SK-N-SH treated with all-trans-retinoic acid at 6 μM for 48 hours (cell line): ENCODE results near the gene CENPO.

Experiments
- PATZ1 ChIP-seq: fragments of 250-450 bp; sonication (Bioruptor Pico); IDR thresholded peaks from 2 replicates; pipeline ENCODE4 v1.8.0; 2020; ENCODE audit warnings: mild to moderate bottlenecking, moderate library complexity, borderline replicate concordance
- PPARA ChIP-seq: fragments of 250-450 bp; sonication (Bioruptor Pico); IDR thresholded peaks from 2 replicates; pipeline ENCODE4 v1.5.0; 2020; ENCODE audit warnings: mild to moderate bottlenecking, borderline replicate concordance
- RARB ChIP-seq: fragments of 250-450 bp; sonication (Bioruptor Pico); IDR thresholded peaks from 2 replicates; pipeline ENCODE4 v1.8.0; 2021; ENCODE audit warnings: mild to moderate bottlenecking, moderate library complexity
- ZFP30 ChIP-seq: fragments of 450-650 bp; formaldehyde crosslinking; IDR thresholded peaks from 2 replicates; pipeline ENCODE4 v1.5.0; 2022; ENCODE audit warnings: mild to moderate bottlenecking, moderate library complexity
- ZNF8 ChIP-seq: fragments of 450-650 bp; formaldehyde crosslinking; IDR thresholded peaks from 2 replicates; pipeline ENCODE4 v1.5.0; 2020; ENCODE audit warnings: mild to moderate bottlenecking, moderate library complexity
- TF ChIP-seq, protein P1 (sequence below): fragments of 250-450 bp; sonication (Bioruptor Pico); IDR thresholded peaks from 2 replicates; pipeline ENCODE4 v1.5.0; 2020; ENCODE audit warnings: mild to moderate bottlenecking, moderate library complexity
- TF ChIP-seq, protein P2 (sequence below): fragments of 250-450 bp; sonication (Bioruptor Pico); IDR thresholded peaks from 2 replicates; pipeline ENCODE4 v1.5.1; 2021; ENCODE audit warnings: mild to moderate bottlenecking, moderate library complexity

DNA sequence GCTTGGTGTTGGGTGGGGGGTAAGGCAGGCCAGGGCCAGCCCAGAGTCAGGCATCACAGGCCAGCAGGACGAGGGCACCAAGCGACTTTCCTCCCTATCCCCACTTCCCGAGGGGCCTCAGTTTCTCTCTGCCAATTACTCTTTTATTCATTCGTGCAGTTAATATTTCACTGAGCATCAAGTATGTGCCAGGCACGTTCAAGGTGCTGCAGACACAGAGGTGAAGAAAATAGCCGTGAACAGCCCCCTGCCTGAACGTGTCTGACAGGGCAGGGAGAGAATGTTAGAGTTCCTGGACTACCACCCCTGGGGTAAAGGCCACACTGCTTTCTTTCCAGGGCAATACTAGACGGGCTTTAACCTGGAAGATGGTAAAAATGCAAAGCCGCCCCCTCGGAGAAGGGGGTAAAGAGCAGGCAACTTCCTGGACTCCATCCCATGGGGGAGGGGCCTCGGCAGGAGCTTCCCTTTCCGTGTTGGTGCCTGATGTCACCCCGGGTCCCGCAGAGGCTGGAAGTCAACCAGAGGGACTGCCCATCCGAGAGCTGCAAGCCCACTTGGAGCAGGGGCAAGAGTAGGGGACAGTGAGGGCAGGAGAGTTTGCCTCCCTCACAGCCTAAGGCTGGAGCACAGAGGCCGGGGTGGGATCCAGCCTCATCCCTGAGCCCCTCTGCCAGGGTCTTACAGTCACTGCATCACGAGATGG is 47.1 kb downstream of the CENPO start:
- TF ChIP-seq PPARA, result no peak
- TF ChIP-seq PATZ1 (CRISPR knock-in tag), result no peak
- no peak for TF ChIP-seq ZNF8
- TF ChIP-seq, protein P1, sequence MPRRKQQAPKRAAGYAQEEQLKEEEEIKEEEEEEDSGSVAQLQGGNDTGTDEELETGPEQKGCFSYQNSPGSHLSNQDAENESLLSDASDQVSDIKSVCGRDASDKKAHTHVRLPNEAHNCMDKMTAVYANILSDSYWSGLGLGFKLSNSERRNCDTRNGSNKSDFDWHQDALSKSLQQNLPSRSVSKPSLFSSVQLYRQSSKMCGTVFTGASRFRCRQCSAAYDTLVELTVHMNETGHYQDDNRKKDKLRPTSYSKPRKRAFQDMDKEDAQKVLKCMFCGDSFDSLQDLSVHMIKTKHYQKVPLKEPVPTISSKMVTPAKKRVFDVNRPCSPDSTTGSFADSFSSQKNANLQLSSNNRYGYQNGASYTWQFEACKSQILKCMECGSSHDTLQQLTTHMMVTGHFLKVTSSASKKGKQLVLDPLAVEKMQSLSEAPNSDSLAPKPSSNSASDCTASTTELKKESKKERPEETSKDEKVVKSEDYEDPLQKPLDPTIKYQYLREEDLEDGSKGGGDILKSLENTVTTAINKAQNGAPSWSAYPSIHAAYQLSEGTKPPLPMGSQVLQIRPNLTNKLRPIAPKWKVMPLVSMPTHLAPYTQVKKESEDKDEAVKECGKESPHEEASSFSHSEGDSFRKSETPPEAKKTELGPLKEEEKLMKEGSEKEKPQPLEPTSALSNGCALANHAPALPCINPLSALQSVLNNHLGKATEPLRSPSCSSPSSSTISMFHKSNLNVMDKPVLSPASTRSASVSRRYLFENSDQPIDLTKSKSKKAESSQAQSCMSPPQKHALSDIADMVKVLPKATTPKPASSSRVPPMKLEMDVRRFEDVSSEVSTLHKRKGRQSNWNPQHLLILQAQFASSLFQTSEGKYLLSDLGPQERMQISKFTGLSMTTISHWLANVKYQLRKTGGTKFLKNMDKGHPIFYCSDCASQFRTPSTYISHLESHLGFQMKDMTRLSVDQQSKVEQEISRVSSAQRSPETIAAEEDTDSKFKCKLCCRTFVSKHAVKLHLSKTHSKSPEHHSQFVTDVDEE (CRISPR knock-in tag), result no peak
- no peak for TF ChIP-seq ZFP30
- TF ChIP-seq RARB, result no peak
- TF ChIP-seq, protein P2, sequence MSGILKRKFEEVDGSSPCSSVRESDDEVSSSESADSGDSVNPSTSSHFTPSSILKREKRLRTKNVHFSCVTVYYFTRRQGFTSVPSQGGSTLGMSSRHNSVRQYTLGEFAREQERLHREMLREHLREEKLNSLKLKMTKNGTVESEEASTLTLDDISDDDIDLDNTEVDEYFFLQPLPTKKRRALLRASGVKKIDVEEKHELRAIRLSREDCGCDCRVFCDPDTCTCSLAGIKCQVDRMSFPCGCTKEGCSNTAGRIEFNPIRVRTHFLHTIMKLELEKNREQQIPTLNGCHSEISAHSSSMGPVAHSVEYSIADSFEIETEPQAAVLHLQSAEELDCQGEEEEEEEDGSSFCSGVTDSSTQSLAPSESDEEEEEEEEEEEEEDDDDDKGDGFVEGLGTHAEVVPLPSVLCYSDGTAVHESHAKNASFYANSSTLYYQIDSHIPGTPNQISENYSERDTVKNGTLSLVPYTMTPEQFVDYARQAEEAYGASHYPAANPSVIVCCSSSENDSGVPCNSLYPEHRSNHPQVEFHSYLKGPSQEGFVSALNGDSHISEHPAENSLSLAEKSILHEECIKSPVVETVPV (CRISPR knock-in tag), result no peak
